Keratinocyte (primary cell): Measurements from ENCODE around the gene NLGN3. TPM values are rescaled to one million over a fixed set of nuclear protein-coding genes. Genes with fewer than 3 reads are reported as not detected.

ENCODE experiments used
- DNase-seq: peaks from one replicate; pipeline ENCODE4 v3.0.0-alpha.2; 2011; ENCODE audit warnings: low read depth, missing footprints, low spot score
- FAIRE-seq: peaks from 2 replicates; lab custom pipeline; 2011; peaks lifted over from hg19 to GRCh38; lab: Jason Lieb, UNC
- H2AFZ ChIP-seq: 2 replicates; pipeline ENCODE4 v1.6.0; 2012; ENCODE audit warnings: low read length, control low read depth, inconsistent platforms; ENCODE audit not compliant: control insufficient read depth
- H3K27ac ChIP-seq: 2 replicates; pipeline ENCODE4 v1.5.1; 2011; ENCODE audit warnings: low read length; ENCODE audit not compliant: control insufficient read depth, insufficient read depth
- H3K27me3 ChIP-seq: 3 replicates; pipeline ENCODE4 v1.6.0; 2011; ENCODE audit warnings: low read length; ENCODE audit not compliant: control insufficient read depth, insufficient read depth; ENCODE audit errors: extremely low read depth
- H3K36me3 ChIP-seq, 2 experiments: 2 replicates in 1 of 2; 3 replicates in 1 of 2; pipeline ENCODE4 v1.5.1; 2011; ENCODE audit warnings: low read length in 2 of 2, mild to moderate bottlenecking in 1 of 2; ENCODE audit not compliant: control insufficient read depth in 2 of 2, insufficient read depth in 2 of 2; ENCODE audit errors: extremely low read depth in 1 of 2
- H3K4me1 ChIP-seq: 3 replicates; pipeline ENCODE4 v1.5.1; 2011; ENCODE audit warnings: low read length; ENCODE audit not compliant: control insufficient read depth, insufficient read depth; ENCODE audit errors: extremely low read depth
- H3K4me2 ChIP-seq: 3 replicates; pipeline ENCODE4 v1.6.0; 2011; ENCODE audit warnings: low read depth, low read length; ENCODE audit not compliant: control insufficient read depth, insufficient read depth; ENCODE audit errors: extremely low read depth
- H3K4me3 ChIP-seq, 3 experiments: fragments of 200-600 bp in 1 of 3; sonication (generic) in 1 of 3; 2 replicates in 2 of 3; 3 replicates in 1 of 3; pipeline ENCODE4 v1.5.1; 2011 to 2016; ENCODE audit warnings: low read length in 3 of 3, mild to moderate bottlenecking in 3 of 3, control low read depth in 2 of 3, inconsistent platforms in 1 of 3, low read depth in 1 of 3, mixed read lengths in 1 of 3, mixed run types in 1 of 3, moderate library complexity in 1 of 3; ENCODE audit not compliant: control insufficient read depth in 2 of 3, insufficient read depth in 2 of 3; ENCODE audit errors: extremely low read depth in 1 of 3
- H3K79me2 ChIP-seq: 2 replicates; pipeline ENCODE4 v1.6.0; 2012; ENCODE audit warnings: low read length; ENCODE audit not compliant: control insufficient read depth, insufficient read depth
- H3K9ac ChIP-seq: 3 replicates; pipeline ENCODE4 v1.6.0; 2011; ENCODE audit warnings: low read length; ENCODE audit not compliant: control insufficient read depth, insufficient read depth; ENCODE audit errors: extremely low read depth
- H3K9me1 ChIP-seq: 3 replicates; pipeline ENCODE4 v1.6.0; 2011; ENCODE audit warnings: low read length; ENCODE audit not compliant: control insufficient read depth, insufficient read depth; ENCODE audit errors: extremely low read depth
- H3K9me3 ChIP-seq: 2 replicates; pipeline ENCODE4 v1.5.1; 2012; ENCODE audit warnings: low read depth, low read length; ENCODE audit not compliant: control insufficient read depth
- H4K20me1 ChIP-seq: 3 replicates; pipeline ENCODE4 v1.6.0; 2011; ENCODE audit warnings: low read length; ENCODE audit not compliant: control insufficient read depth, insufficient read depth; ENCODE audit errors: extremely low read depth
- EZH2 ChIP-seq: IDR thresholded peaks from one replicate; pipeline ENCODE4 v1.6.1; 2012; ENCODE audit warnings: inconsistent platforms, mild to moderate bottlenecking, low read length, moderate library complexity
- dilution Hi-C: fragments of 300-500 bp; cut with MboI; formaldehyde crosslinking; loops from one replicate; pipeline ENCODE4 v1.7.0; 2020; ENCODE audit warnings: low sequenced_read_pairs; ENCODE audit not compliant: extremely low pct_ligation_motif_present
- polyA plus RNA-seq, 5 experiments: library from polyadenylated mRNA; depleted of rRNA in 3 of 5; stranded (reverse) in 3 of 5; stranded (forward) in 1 of 5; unstranded in 1 of 5; fragments of >200 nt; gene quantifications; 1 replicate in 1 of 5; 2 replicates in 3 of 5; 3 replicates in 1 of 5; pipeline versions ENCODE4 v1.2.1 to v1.2.3, GENCODE V29; 2011 to 2012; ENCODE audit warnings: missing spikeins in 2 of 5, low read depth in 1 of 5, low replicate concordance in 1 of 5
- TF ChIP-seq, protein P1 (sequence below), 3 experiments: IDR thresholded peaks in 1 of 3; conservative IDR thresholded peaks in 1 of 3; optimal IDR thresholded peaks in 1 of 3; 2 replicates in 2 of 3; 3 replicates in 1 of 3; pipeline versions ENCODE3 to v1.5.1; 2011; ENCODE audit warnings: low read length in 3 of 3, mild to moderate bottlenecking in 3 of 3, moderate library complexity in 2 of 3, control low read depth in 1 of 3, inconsistent platforms in 1 of 3; ENCODE audit not compliant: insufficient read depth in 2 of 3; ENCODE audit errors: extremely low read depth in 1 of 3

Gene NLGN3
- polyA plus RNA-seq, 1 donor (not counting 4 experiments of a cell fraction or from before 2014, with no cell fraction given), result 0.05 TPM

GRCh38 chrX:71100581-71101505, 43.8 kb upstream of the NLGN3 start:
- no peaks in the 10 kb centered on the region for H3K79me2 ChIP-seq

GRCh38 chrX:71102292-71102691, 42.3 kb upstream of the NLGN3 start:
- FAIRE-seq (no peak), DNase-seq (no peak)
- H3K9ac ChIP-seq, result no peak overlapping the region
- H3K36me3 ChIP-seq, result no peaks in the 10 kb centered on the region
- H3K27me3 ChIP-seq, result no peaks in the 10 kb centered on the region
- no peaks in the 10 kb centered on the region for H4K20me1 ChIP-seq
- H3K79me2 ChIP-seq, result no peaks in the 10 kb centered on the region
- H3K27ac ChIP-seq, result no peak overlapping the region
- H3K9me3 ChIP-seq, result no peaks in the 10 kb centered on the region
- H2AFZ ChIP-seq, result no peak overlapping the region
- H3K4me3 ChIP-seq, result no peak overlapping the region
- no peaks in the 10 kb centered on the region for H3K4me1 ChIP-seq
- H3K9me1 ChIP-seq, result no peaks in the 10 kb centered on the region
- H3K4me2 ChIP-seq, result no peak overlapping the region
- dilution Hi-C loops, result no loop called here
- no peak for TF ChIP-seq EZH2
- TF ChIP-seq, protein P1, sequence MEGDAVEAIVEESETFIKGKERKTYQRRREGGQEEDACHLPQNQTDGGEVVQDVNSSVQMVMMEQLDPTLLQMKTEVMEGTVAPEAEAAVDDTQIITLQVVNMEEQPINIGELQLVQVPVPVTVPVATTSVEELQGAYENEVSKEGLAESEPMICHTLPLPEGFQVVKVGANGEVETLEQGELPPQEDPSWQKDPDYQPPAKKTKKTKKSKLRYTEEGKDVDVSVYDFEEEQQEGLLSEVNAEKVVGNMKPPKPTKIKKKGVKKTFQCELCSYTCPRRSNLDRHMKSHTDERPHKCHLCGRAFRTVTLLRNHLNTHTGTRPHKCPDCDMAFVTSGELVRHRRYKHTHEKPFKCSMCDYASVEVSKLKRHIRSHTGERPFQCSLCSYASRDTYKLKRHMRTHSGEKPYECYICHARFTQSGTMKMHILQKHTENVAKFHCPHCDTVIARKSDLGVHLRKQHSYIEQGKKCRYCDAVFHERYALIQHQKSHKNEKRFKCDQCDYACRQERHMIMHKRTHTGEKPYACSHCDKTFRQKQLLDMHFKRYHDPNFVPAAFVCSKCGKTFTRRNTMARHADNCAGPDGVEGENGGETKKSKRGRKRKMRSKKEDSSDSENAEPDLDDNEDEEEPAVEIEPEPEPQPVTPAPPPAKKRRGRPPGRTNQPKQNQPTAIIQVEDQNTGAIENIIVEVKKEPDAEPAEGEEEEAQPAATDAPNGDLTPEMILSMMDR (optimal IDR thresholded peaks at IDR 0.05 in 1 of 3, IDR thresholded peaks at IDR 0.05 in 1 of 3, conservative IDR thresholded peaks at IDR 0.05 in 1 of 3; ENCODE audit: extremely low read depth in 1 of 3, insufficient read depth in 2 of 3, low read length in 3 of 3), result no peak

More at GRCh38 chrX:71100581-71101505, 43.8 kb upstream of the NLGN3 start:
- H3K9me3 ChIP-seq, result no peaks in the 10 kb centered on the region
- H3K27me3 ChIP-seq, result no peaks in the 10 kb centered on the region
- no peaks in the 10 kb centered on the region for H3K9me1 ChIP-seq
- dilution Hi-C loops, result no loop called here
- H3K9ac ChIP-seq, result no peak overlapping the region
- H3K4me3 ChIP-seq, result no peak overlapping the region
- TF ChIP-seq EZH2, result no peak
- TF ChIP-seq, protein P1 (optimal IDR thresholded peaks at IDR 0.05 in 1 of 3, IDR thresholded peaks at IDR 0.05 in 1 of 3, conservative IDR thresholded peaks at IDR 0.05 in 1 of 3; ENCODE audit: extremely low read depth in 1 of 3, insufficient read depth in 2 of 3, low read length in 3 of 3), result no peak
- no peaks in the 10 kb centered on the region for H4K20me1 ChIP-seq
- no peaks in the 10 kb centered on the region for H3K36me3 ChIP-seq
- no peak overlapping the region for H3K27ac ChIP-seq
- H3K4me1 ChIP-seq, result no peaks in the 10 kb centered on the region
- H2AFZ ChIP-seq, result no peak overlapping the region
- FAIRE-seq (no peak), DNase-seq (no peak)
- no peak overlapping the region for H3K4me2 ChIP-seq
